Measurements from ENCODE around the gene CCDC12.
A peak's percentile ranks its signal among the peaks of the same experiment; 100 is the strongest.

CCDC12 gene

DNA sequence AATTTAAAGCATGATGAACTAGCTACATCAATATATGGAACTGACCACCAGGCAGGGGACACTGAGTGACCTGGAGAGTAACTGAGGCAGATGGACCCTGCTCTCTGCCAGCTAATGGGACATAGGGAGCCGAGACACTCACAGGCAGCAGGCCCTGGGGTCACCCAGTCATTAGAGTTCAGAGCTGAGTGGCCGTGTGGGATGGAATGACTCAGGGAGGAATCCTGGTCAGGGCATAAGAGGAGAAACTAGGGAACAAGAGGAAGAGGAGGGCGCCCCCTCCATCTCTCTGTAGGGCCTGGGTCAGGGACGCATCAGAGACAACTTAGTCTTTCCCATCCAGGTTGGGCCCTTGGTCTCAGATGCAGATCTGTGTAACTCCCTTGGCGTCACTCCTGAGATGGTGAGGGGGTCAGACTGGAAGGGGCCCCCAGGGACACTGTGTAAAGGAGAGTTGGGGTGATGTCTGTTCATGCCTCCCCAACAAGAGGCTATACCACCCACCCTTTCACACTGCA, 39.8 kb downstream of the CCDC12 start:
- TF ChIP-seq, protein P1, sequence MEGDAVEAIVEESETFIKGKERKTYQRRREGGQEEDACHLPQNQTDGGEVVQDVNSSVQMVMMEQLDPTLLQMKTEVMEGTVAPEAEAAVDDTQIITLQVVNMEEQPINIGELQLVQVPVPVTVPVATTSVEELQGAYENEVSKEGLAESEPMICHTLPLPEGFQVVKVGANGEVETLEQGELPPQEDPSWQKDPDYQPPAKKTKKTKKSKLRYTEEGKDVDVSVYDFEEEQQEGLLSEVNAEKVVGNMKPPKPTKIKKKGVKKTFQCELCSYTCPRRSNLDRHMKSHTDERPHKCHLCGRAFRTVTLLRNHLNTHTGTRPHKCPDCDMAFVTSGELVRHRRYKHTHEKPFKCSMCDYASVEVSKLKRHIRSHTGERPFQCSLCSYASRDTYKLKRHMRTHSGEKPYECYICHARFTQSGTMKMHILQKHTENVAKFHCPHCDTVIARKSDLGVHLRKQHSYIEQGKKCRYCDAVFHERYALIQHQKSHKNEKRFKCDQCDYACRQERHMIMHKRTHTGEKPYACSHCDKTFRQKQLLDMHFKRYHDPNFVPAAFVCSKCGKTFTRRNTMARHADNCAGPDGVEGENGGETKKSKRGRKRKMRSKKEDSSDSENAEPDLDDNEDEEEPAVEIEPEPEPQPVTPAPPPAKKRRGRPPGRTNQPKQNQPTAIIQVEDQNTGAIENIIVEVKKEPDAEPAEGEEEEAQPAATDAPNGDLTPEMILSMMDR (IDR thresholded peaks at IDR 0.05; ENCODE audit: insufficient read depth, low read length, missing control alignments), result no peak
- CTCF ChIA-PET, result interaction anchor here (1.2 to 7.8 kb wide), 13 partner anchors 9 to 387 kb away, joined by 3 to 130 read pairs (median 11); partner anchors contain the start of gene NBEAL2
- DNase-seq (ENCODE audit: low read depth, low spot score), result no peak
- no peak overlapping the region for H3K4me3 ChIP-seq (ENCODE audit: low read depth, low read length)
- POLR2A ChIA-PET, result no interaction called here

DNA sequence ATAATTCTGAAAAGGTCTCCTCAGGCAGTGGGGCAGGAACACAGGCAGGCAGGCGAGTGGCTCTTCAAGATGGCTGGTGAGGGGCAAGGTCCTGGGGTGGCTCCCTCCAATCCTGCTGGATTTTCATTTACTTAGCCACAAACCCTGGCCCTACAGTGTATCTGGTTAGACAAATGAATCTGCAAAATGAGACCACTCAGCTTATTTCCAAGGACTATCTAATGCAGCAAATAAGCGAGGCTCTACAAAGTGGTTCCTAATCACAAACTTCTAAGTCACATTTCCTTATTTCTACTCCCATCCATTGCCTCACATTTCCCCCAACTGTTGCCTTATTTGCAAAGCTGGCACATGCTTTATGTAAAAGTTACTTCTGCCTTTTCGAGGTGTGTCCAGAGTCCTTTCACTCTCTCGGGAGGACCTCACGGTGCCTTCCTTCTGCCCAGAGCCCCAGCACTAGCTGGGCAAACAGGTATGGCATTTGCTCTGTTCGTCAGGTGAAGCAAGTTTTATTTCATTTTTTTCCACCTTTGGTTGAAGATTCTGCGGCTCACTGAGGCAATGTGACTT, 40.5 kb downstream of the CCDC12 start:
- H3K4me3 ChIP-seq (ENCODE audit: low read depth, low read length), result no peak overlapping the region
- POLR2A ChIA-PET, result interaction anchor here (0.6 to 1.2 kb wide), 4 partner anchors 11 to 548 kb away, joined by 3 to 5 read pairs (median 4); no protein-coding TSS in a partner anchor
- TF ChIP-seq, protein P1 (IDR thresholded peaks at IDR 0.05; ENCODE audit: insufficient read depth, low read length, missing control alignments), result no peak
- CTCF ChIA-PET, result interaction anchor here (0.8 to 7.8 kb wide), 30 partner anchors 10 to 400 kb away, joined by 3 to 130 read pairs (median 4); partner anchors contain the start of genes CCDC12, NBEAL2 and PTH1R
- DNase-seq (ENCODE audit: low read depth, low spot score), result no peak

DNA sequence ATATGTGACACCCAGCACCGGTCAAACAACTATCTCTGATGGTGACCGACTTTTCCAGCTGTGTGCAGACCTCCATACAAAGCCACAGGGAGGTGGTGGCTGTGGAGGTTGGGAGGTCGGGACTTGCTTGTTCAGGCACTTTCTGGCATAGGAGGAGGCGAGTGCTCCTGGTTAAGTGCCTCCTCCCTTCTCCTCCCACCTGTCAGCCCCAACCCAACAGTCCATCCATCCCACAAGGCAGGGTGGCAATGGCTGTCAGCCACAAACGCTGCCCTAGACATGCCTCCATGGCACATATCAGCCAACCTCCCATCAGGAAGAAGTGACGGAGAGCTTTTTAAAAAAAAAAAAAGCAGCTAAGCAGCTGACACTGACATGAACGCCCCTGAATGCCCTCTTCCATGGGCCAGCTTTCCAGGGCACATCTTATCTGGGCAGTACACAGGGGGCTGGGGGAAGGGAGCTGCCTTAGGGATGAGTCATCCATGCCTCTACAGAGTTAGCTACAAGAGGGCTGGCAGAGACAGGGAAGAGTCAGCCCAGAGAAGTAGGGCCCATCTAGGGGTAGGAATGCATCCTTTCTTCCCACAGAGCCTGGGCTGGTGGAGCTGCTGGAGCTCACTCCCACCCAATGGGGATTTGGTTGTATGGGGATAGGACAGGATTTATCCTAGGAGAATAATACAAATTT, 41.2 kb downstream of the CCDC12 start:
- POLR2A ChIA-PET, result interaction anchor here (0.6 to 1.2 kb wide), 4 partner anchors 12 to 549 kb away, joined by 3 to 5 read pairs (median 4); no protein-coding TSS in a partner anchor

DNA sequence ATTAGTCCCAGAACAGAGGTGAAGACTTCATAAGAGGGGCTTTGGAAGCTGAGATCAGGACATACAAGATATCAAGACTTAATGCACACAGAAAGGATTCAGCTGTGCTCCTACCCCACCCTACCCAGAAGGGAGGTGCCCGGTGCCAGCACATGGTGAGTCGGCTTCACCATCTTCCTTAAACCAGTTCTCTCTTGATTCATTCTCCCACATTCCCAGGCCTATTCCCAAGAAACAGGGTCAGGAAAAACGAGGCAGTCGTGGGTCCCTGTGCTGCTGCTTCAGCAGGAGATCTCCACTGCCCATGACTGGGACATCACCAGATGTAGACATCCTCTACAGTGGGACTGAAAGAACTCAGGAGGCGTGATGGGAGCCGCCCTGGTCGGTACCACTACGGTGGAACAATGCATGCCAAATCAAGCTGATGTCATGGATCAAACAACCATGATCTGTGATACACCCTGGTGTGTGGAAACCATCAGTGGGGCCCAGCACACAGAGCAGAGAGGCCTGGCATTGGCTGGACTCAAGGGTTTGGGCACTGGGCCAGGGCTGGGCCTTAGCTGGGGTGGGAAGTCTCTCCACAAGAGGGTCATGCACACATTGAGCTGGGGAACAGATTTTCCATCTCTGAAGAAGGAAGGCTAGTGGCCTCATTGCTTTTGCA, 41.9 kb downstream of the CCDC12 start:
- ChIA-PET POLR2A (no interaction called here), CTCF (interaction anchor here (1.1 to 7.8 kb wide), 19 partner anchors 12 to 402 kb away, joined by 3 to 130 read pairs (median 8); partner anchors contain the start of genes CCDC12 and NBEAL2)
- H3K4me3 ChIP-seq (ENCODE audit: low read depth, low read length), result no peak overlapping the region
- TF ChIP-seq, protein P1 (IDR thresholded peaks at IDR 0.05; ENCODE audit: insufficient read depth, low read length, missing control alignments), result no peak
- DNase-seq (ENCODE audit: low read depth, low spot score), result no peak

More for the DNA sequence above, 41.2 kb downstream of the CCDC12 start:
- H3K4me3 ChIP-seq (ENCODE audit: low read depth, low read length), result no peak overlapping the region
- peak; percentile 89 for DNase-seq (ENCODE audit: low read depth, low spot score)
- TF ChIP-seq, protein P1 (IDR thresholded peaks at IDR 0.05; ENCODE audit: insufficient read depth, low read length, missing control alignments), result peak; percentile 89
- CTCF ChIA-PET, result interaction anchor here (0.8 to 7.8 kb wide), 31 partner anchors 11 to 401 kb away, joined by 3 to 130 read pairs (median 5); partner anchors contain the start of genes CCDC12, NBEAL2 and PTH1R

DNA sequence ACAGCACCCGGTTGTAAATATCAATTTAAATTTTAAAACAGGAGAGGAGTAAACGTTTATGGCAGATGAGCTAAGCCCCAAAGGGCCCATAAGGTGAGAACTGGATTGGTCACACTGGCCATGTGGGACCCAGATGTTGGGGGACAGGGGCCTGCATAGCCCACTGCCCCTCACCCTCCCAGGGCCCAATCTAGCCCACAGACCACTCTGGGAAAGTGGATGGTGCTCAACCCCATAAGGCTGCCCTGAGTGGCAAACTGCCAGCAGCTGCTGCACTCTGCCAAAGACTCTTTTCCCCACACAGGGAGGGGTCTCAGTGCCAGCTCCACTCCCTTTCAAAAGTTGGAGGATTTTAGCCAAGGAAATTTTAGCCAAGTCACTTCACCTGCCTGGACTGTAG, 42.5 kb downstream of the CCDC12 start:
- no peak overlapping the region for H3K4me3 ChIP-seq (ENCODE audit: low read depth, low read length)
- ChIA-PET POLR2A (interaction anchor here (0.5 kb wide), 1 partner anchor 456 kb away, joined by 4 read pairs; no protein-coding TSS in a partner anchor), CTCF (interaction anchor here (0.7 to 7.8 kb wide), 10 partner anchors 11 to 390 kb away, joined by 3 to 130 read pairs (median 6); no protein-coding TSS in a partner anchor)
- no peak for DNase-seq (ENCODE audit: low read depth, low spot score)
- TF ChIP-seq, protein P1 (IDR thresholded peaks at IDR 0.05; ENCODE audit: insufficient read depth, low read length, missing control alignments), result no peak
